ENCODE measurements around the gene HOXC11. TPM values are rescaled to one million over a fixed set of nuclear protein-coding genes. Genes with fewer than 3 reads are reported as not detected.

The HOXC11 gene
- total RNA-seq, 1 experiment from 2014 or later, result 2.4 TPM

- H3K79me2 ChIP-seq (ENCODE audit: low read depth), result no peaks in the 10 kb centered on the region
- no peaks in the 10 kb centered on the region for H3K9me3 ChIP-seq (ENCODE audit: insufficient read depth, low read depth)
- ChIA-PET CTCF (no interaction called here), POLR2A (ENCODE audit: unreplicated experiment) (no interaction called here)
- H3K27ac ChIP-seq, result no peak overlapping the region
- peaks cover 4% of the 10 kb centered on the region; the same call in 1 of the 2 replicates for H3K4me1 ChIP-seq (replicated peaks; ENCODE audit: insufficient read depth)
- no peak overlapping the region for H3K4me2 ChIP-seq
- no peaks in the 10 kb centered on the region for H3K27me3 ChIP-seq (ENCODE audit: insufficient read depth, low read depth)
- no peak for TF ChIP-seq EZH2 (IDR thresholded peaks at IDR 0.05; ENCODE audit: low read depth)
- TF ChIP-seq CTCF (conservative IDR thresholded peaks at IDR 0.05), result no peak
- H3F3A ChIP-seq (ENCODE audit: insufficient read depth, low read depth), result 0 out of 2 replicates have a peak, but pooled peaks cover 10% of the 10 kb centered on the region
- no TSS peak for BruUV-seq (replicated peaks)
- H3K9me2 ChIP-seq (ENCODE audit: insufficient read depth), result no peaks in the 10 kb centered on the region
- H3K4me3 ChIP-seq, result no peak overlapping the region
- no peaks in the 10 kb centered on the region for H4K20me1 ChIP-seq (ENCODE audit: insufficient read depth)
- DNase-seq, result no peak
- no peak overlapping the region for H2AFZ ChIP-seq
- no peaks in the 10 kb centered on the region for H3K36me3 ChIP-seq (ENCODE audit: low read depth)
- intact Hi-C loops (cut with micrococcal nuclease; ENCODE audit: unreplicated experiment), result no loop called here
Measured at GRCh38 chr12:53981634-53982565, 9.0 kb downstream of the HOXC11 start.

- ChIA-PET CTCF (no interaction called here), POLR2A (ENCODE audit: unreplicated experiment) (no interaction called here)
- peaks cover 4% of the 10 kb centered on the region; the same call in 1 of the 2 replicates for H3K4me1 ChIP-seq (replicated peaks; ENCODE audit: insufficient read depth)
- H2AFZ ChIP-seq, result no peak overlapping the region
- intact Hi-C loops (cut with micrococcal nuclease; ENCODE audit: unreplicated experiment), result no loop called here
- no peak overlapping the region for H3K27ac ChIP-seq
- H3K9me3 ChIP-seq (ENCODE audit: insufficient read depth, low read depth), result no peaks in the 10 kb centered on the region
- no peak for TF ChIP-seq EZH2 (IDR thresholded peaks at IDR 0.05; ENCODE audit: low read depth)
- TF ChIP-seq CTCF (conservative IDR thresholded peaks at IDR 0.05), result no peak
- H3K36me3 ChIP-seq (ENCODE audit: low read depth), result no peaks in the 10 kb centered on the region
- no peaks in the 10 kb centered on the region for H3K79me2 ChIP-seq (ENCODE audit: low read depth)
- H3F3A ChIP-seq (ENCODE audit: insufficient read depth, low read depth), result 0 out of 2 replicates have a peak, but pooled peaks cover 6% of the 10 kb centered on the region
- no peak overlapping the region for H3K4me2 ChIP-seq
- BruUV-seq (replicated peaks), result no TSS peak
- H4K20me1 ChIP-seq (ENCODE audit: insufficient read depth), result no peaks in the 10 kb centered on the region
- no peak for DNase-seq
- H3K9me2 ChIP-seq (ENCODE audit: insufficient read depth), result no peaks in the 10 kb centered on the region
- H3K27me3 ChIP-seq (ENCODE audit: insufficient read depth, low read depth), result no peaks in the 10 kb centered on the region
- H3K4me3 ChIP-seq, result no peak overlapping the region
Measured at GRCh38 chr12:53982648-53983567, 10.0 kb downstream of the HOXC11 start.

- Histone ChIP-seq H2AFZ (no peak overlapping the region), H3K36me3 (ENCODE audit: low read depth) (no peaks in the 10 kb centered on the region), H3F3A (ENCODE audit: insufficient read depth, low read depth) (peaks cover 6% of the 10 kb centered on the region; the same call in 1 of the 2 replicates), H3K27ac (no peak overlapping the region), H3K4me3 (no peak overlapping the region), H4K20me1 (ENCODE audit: insufficient read depth) (no peaks in the 10 kb centered on the region), H3K4me2 (no peak overlapping the region), H3K79me2 (ENCODE audit: low read depth) (no peaks in the 10 kb centered on the region), H3K27me3 (ENCODE audit: insufficient read depth, low read depth) (no peaks in the 10 kb centered on the region), H3K9me2 (ENCODE audit: insufficient read depth) (no peaks in the 10 kb centered on the region), H3K4me1 (replicated peaks; ENCODE audit: insufficient read depth) (peaks cover 9% of the 10 kb centered on the region; the same call in 1 of the 2 replicates), H3K9me3 (ENCODE audit: insufficient read depth, low read depth) (no peaks in the 10 kb centered on the region)
- BruUV-seq (replicated peaks), result no TSS peak
- TF ChIP-seq CTCF (conservative IDR thresholded peaks at IDR 0.05) (no peak), EZH2 (IDR thresholded peaks at IDR 0.05; ENCODE audit: low read depth) (no peak)
- DNase-seq, result no peak
- intact Hi-C loops (cut with micrococcal nuclease; ENCODE audit: unreplicated experiment), result no loop called here
- ChIA-PET CTCF (no interaction called here), POLR2A (ENCODE audit: unreplicated experiment) (no interaction called here)
Measured at GRCh38 chr12:53983568-53983949, 10.6 kb downstream of the HOXC11 start.
